Skeletal muscle cell (primary cell): ENCODE results near the gene CLASP1.
"Not testable (repeated sequence)": the region's sequence is repeated elsewhere in the genome, so short reads cannot be mapped to it uniquely, and the experiment has no call there.

ENCODE experiments used
- DNase-seq: peaks from one replicate; pipeline ENCODE4 v3.0.0-alpha.2; 2010; ENCODE audit warnings: low read depth
- H3K4me3 ChIP-seq: 2 replicates; pipeline ENCODE4 v1.5.1; 2011; ENCODE audit warnings: low read depth, mild to moderate bottlenecking, control low read depth, low read length, moderate library complexity

Gene CLASP1

GRCh38 chr2:121595012-121595891, 54.0 kb downstream of the CLASP1 start:
- DNase-seq: no peak
- no peak overlapping the region for H3K4me3 ChIP-seq

GRCh38 chr2:121591199-121591598, 58.1 kb downstream of the CLASP1 start:
- DNase-seq: no peak
- H3K4me3 ChIP-seq: no peak overlapping the region

- DNase-seq: no peak
- H3K4me3 ChIP-seq: no peak overlapping the region
These were observed 60.9 kb downstream of the CLASP1 start for GRCh38 chr2:121588357-121588756.

- H3K4me3 ChIP-seq: no peak overlapping the region
- DNase-seq: no peak
These were observed 62.1 kb downstream of the CLASP1 start for GRCh38 chr2:121587131-121587530.

- H3K4me3 ChIP-seq: no peak overlapping the region
- DNase-seq: no peak
These were observed 64.5 kb downstream of the CLASP1 start for GRCh38 chr2:121584741-121585140.

- no peak overlapping the region for H3K4me3 ChIP-seq
- no peak for DNase-seq
These were observed 65.7 kb downstream of the CLASP1 start for GRCh38 chr2:121583555-121583954.

GRCh38 chr2:121582272-121582671, 67.0 kb downstream of the CLASP1 start:
- no peak overlapping the region for H3K4me3 ChIP-seq
- no peak for DNase-seq

- no peak overlapping the region for H3K4me3 ChIP-seq
- no peak for DNase-seq
These were observed 70.0 kb downstream of the CLASP1 start for GRCh38 chr2:121579309-121579708.

GRCh38 chr2:121577381-121577780, 71.9 kb downstream of the CLASP1 start:
- no peak overlapping the region for H3K4me3 ChIP-seq
- DNase-seq: no peak

GRCh38 chr2:121576263-121576662, 73.0 kb downstream of the CLASP1 start:
- H3K4me3 ChIP-seq: no peak overlapping the region

GRCh38 chr2:121575800-121576199, 73.5 kb downstream of the CLASP1 start:
- H3K4me3 ChIP-seq: no peak overlapping the region
- no peak for DNase-seq

More at GRCh38 chr2:121576263-121576662, 73.0 kb downstream of the CLASP1 start:
- no peak for DNase-seq

GRCh38 chr2:121570667-121571055, 78.6 kb downstream of the CLASP1 start:
- no peak for DNase-seq
- no peak overlapping the region for H3K4me3 ChIP-seq

GRCh38 chr2:121570036-121570666, 79.1 kb downstream of the CLASP1 start:
- no peak overlapping the region for H3K4me3 ChIP-seq
- DNase-seq: no peak

GRCh38 chr2:121567957-121568409, 81.3 kb downstream of the CLASP1 start:
- H3K4me3 ChIP-seq: no peak overlapping the region
- peak; percentile 19 for DNase-seq

- no peak overlapping the region for H3K4me3 ChIP-seq
- DNase-seq: no peak
These were observed 81.8 kb downstream of the CLASP1 start for GRCh38 chr2:121567452-121567851.

GRCh38 chr2:121565389-121566250, 83.6 kb downstream of the CLASP1 start:
- no peak overlapping the region for H3K4me3 ChIP-seq
- DNase-seq: peak; percentile 15

- H3K4me3 ChIP-seq: no peak overlapping the region
- DNase-seq: no peak
These were observed 84.4 kb downstream of the CLASP1 start for GRCh38 chr2:121564905-121565304.

GRCh38 chr2:121563754-121564153, 85.5 kb downstream of the CLASP1 start:
- DNase-seq, H3K4me3 ChIP-seq: not testable (repeated sequence)

GRCh38 chr2:121562269-121563176, 86.7 kb downstream of the CLASP1 start:
- DNase-seq: no peak
- no peak overlapping the region for H3K4me3 ChIP-seq
